ENCODE results near the gene RSPO1.
A peak's percentile ranks its signal among the peaks of the same experiment; 100 is the strongest.

RSPO1 gene

DNA sequence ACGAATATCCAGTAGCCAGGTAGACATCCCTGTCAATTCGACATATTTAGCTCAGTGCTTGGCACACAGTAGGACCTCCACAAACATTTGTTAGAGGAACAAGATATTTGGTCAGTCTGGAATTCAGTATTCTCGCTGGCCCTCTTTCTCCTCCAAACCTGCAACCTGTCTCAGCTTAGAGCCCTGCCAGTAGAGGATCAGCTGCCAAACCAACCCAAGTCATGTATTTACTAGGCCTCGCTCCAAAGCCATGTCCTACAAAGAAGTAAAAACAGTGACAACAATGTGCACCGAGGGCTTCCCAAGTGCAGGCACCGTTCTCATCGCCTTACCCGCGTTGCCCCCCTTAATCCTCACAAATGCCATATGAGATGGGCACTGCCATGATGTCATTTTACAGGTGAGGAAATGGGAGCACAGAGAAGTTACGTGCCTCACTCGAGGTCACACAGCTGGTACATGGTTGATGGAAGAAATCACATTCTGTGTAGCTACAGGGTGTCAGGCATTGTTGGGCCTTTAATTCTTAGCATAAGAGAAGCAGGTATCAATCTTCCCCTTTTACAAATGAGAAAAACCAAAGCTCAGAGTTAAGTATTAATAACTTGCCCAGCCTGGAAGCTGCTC lies 31.7 kb upstream of the RSPO1 start:
- Histone ChIP-seq H3K14ac (ENCODE audit: low read length) (no peak overlapping the region), H3K27ac (replicated peaks; ENCODE audit: low read length) (no peak overlapping the region), H3K4me2 (ENCODE audit: insufficient read depth, low read length, poor library complexity, severe bottlenecking) (no peak overlapping the region), H3K4ac (ENCODE audit: low read length) (no peak overlapping the region), H2BK15ac (ENCODE audit: low read length) (no peak overlapping the region), H4K8ac (ENCODE audit: low read depth, low read length) (no peak overlapping the region), H2AFZ (ENCODE audit: low read length) (no peak overlapping the region), H3K4me1 (ENCODE audit: control insufficient read depth in 2 of 2, insufficient read depth in 1 of 2, low read depth in 1 of 2, low read length in 2 of 2) (peaks cover 0 to 11% of the 10 kb centered on the region in 2 donors), H3K27me3 (ENCODE audit: control insufficient read depth in 3 of 3, insufficient read depth in 3 of 3, low read depth in 1 of 3, low read length in 3 of 3) (peaks cover 0 to 77% (median 2%) of the 10 kb centered on the region in 3 experiments), H3K18ac (ENCODE audit: low read length) (no peak overlapping the region), H3K4me3 (ENCODE audit: low read length in 2 of 2) (no peak overlapping the region), H3K9ac (ENCODE audit: low read depth, low read length, poor library complexity) (no peak overlapping the region), H2AK5ac (ENCODE audit: low read depth, low read length) (no peak overlapping the region), H4K91ac (ENCODE audit: low read depth, low read length, poor library complexity) (no peak overlapping the region), H3K36me3 (replicated peaks in 1 of 2; ENCODE audit: control insufficient read depth in 2 of 2, insufficient read depth in 2 of 2, low read length in 2 of 2) (no peaks in the 10 kb centered on the region), H2BK12ac (ENCODE audit: low read length) (no peak overlapping the region), H3K79me1 (ENCODE audit: low read depth, low read length) (no peaks in the 10 kb centered on the region), H2BK5ac (ENCODE audit: low read length) (no peak overlapping the region), H2BK120ac (ENCODE audit: low read depth, low read length) (no peak overlapping the region), H3K9me3 (replicated peaks in 1 of 2; ENCODE audit: control insufficient read depth in 2 of 2, insufficient read depth in 1 of 2, low read depth in 1 of 2, low read length in 2 of 2) (no peaks in the 10 kb centered on the region), H3K23ac (ENCODE audit: low read depth, low read length, poor library complexity) (no peak overlapping the region)
- DNase-seq (ENCODE audit: low spot score): no peak
- no CpG with 5 or more reads among the region's 11 CpGs for WGBS, 2 donors (ENCODE audit: extremely low coverage in 2 of 2, insufficient read length in 2 of 2, insufficient replicate concordance in 1 of 2)

DNA sequence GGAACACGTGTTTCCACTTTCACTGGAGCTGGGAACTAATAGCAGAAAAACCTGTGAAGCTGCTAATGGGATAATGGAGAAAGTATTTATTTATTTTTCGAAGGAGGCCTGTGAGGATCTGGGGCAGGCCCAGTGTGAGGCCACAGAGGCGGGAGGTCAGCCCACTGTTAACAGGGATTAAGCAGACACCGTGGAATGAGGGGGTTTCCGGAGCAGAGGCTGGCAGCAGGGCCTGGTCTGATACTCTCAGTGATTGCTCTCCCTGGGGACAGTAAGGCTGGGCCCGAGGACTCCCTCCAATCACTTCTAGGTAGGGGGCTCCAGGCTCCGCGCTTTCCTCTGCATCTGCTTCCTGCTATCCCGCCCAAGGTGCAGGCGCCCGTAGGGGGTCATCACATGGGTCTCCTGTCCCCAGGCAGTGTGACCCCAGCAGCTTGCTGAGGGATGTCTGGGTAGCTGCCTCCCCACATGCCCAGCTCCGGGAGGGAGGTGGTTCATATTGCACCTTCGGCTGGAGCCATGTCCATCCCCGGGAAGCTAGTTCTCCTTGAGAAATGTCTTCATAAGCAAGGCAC lies 28.8 kb upstream of the RSPO1 start:
- no peak overlapping the region for H3K9ac ChIP-seq (ENCODE audit: low read depth, low read length, poor library complexity)
- WGBS, 2 donors (ENCODE audit: extremely low coverage in 2 of 2, insufficient read length in 2 of 2, insufficient replicate concordance in 1 of 2): no CpG with 5 or more reads among the region's 14 CpGs
- H2BK120ac ChIP-seq (ENCODE audit: low read depth, low read length): no peak overlapping the region
- peak overlapping the region; percentile 24 for H2AK5ac ChIP-seq (ENCODE audit: low read depth, low read length)
- peak overlapping the region; percentile 7 for H2BK15ac ChIP-seq (ENCODE audit: low read length)
- no peak overlapping the region for H4K91ac ChIP-seq (ENCODE audit: low read depth, low read length, poor library complexity)
- no peak overlapping the region for H2AFZ ChIP-seq (ENCODE audit: low read length)
- H3K27ac ChIP-seq (replicated peaks; ENCODE audit: low read length): peak overlapping the region; percentile 24
- H3K4ac ChIP-seq (ENCODE audit: low read length): no peak overlapping the region
- DNase-seq (ENCODE audit: low spot score): no peak
- no peaks in the 10 kb centered on the region for H3K79me1 ChIP-seq (ENCODE audit: low read depth, low read length)
- H3K4me1 ChIP-seq (ENCODE audit: control insufficient read depth in 2 of 2, insufficient read depth in 1 of 2, low read depth in 1 of 2, low read length in 2 of 2): peaks cover 3 to 22% of the 10 kb centered on the region in 2 donors
- no peak overlapping the region for H2BK5ac ChIP-seq (ENCODE audit: low read length)
- no peaks in the 10 kb centered on the region for H3K9me3 ChIP-seq (replicated peaks in 1 of 2; ENCODE audit: control insufficient read depth in 2 of 2, insufficient read depth in 1 of 2, low read depth in 1 of 2, low read length in 2 of 2)
- H4K8ac ChIP-seq (ENCODE audit: low read depth, low read length): no peak overlapping the region
- no peaks in the 10 kb centered on the region for H3K36me3 ChIP-seq (replicated peaks in 1 of 2; ENCODE audit: control insufficient read depth in 2 of 2, insufficient read depth in 2 of 2, low read length in 2 of 2)
- H3K23ac ChIP-seq (ENCODE audit: low read depth, low read length, poor library complexity): peak overlapping the region; percentile 28
- no peak overlapping the region for H2BK12ac ChIP-seq (ENCODE audit: low read length)
- no peak overlapping the region for H3K14ac ChIP-seq (ENCODE audit: low read length)
- H3K4me3 ChIP-seq (ENCODE audit: low read length in 2 of 2): no peak overlapping the region
- peak overlapping the region; percentile 78 for H3K18ac ChIP-seq (ENCODE audit: low read length)
- H3K27me3 ChIP-seq (ENCODE audit: control insufficient read depth in 3 of 3, insufficient read depth in 3 of 3, low read depth in 1 of 3, low read length in 3 of 3): peaks cover 0 to 81% (median under 1%) of the 10 kb centered on the region in 3 experiments
- no peak overlapping the region for H3K4me2 ChIP-seq (ENCODE audit: insufficient read depth, low read length, poor library complexity, severe bottlenecking)

DNA sequence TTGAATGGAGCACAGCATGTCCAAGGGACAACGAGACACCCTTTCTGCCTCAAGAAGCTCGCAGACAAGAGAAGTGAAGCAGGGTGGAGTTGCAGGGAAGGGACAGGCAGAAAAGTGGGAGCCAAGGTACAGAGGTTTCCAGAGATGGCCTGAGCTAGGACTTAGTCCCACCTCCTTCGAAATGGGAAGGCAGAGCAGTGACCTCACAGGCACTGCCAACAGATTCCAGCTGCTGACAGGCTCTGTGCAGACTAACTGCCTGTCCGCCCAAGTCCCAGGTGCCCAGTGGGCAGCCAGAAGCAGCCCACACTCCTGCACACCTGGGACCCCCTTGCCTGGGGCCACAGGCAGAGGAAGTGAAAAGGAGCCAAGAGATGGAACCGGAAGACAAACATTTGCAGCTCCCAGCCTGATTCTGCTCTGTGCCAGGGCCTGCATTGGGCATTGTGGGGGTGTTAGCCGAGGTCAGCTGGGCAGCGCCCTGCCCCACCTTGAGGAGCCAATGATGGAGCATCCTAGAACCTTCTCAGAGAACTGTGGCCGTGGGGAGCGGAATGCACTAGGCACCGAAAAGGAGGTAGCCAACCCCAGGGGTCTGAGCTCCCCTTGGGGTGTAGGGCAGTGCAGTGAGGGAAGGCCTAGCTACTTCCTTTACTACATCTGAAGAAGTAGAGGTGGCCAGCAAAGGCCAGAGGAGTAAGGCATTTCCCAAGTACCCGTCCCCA lies 27.5 kb upstream of the RSPO1 start:
- peak overlapping the region; percentile 11 for H3K18ac ChIP-seq (ENCODE audit: low read length)
- H3K4me3 ChIP-seq (ENCODE audit: low read length in 2 of 2): no peak overlapping the region
- no peak overlapping the region for H4K91ac ChIP-seq (ENCODE audit: low read depth, low read length, poor library complexity)
- no peak overlapping the region for H3K4me2 ChIP-seq (ENCODE audit: insufficient read depth, low read length, poor library complexity, severe bottlenecking)
- H3K23ac ChIP-seq (ENCODE audit: low read depth, low read length, poor library complexity): no peak overlapping the region
- H3K14ac ChIP-seq (ENCODE audit: low read length): peak overlapping the region; percentile 10
- H2BK120ac ChIP-seq (ENCODE audit: low read depth, low read length): no peak overlapping the region
- no CpG with 5 or more reads among the region's 11 CpGs for WGBS, 2 donors (ENCODE audit: extremely low coverage in 2 of 2, insufficient read length in 2 of 2, insufficient replicate concordance in 1 of 2)
- H3K27ac ChIP-seq (replicated peaks; ENCODE audit: low read length): no peak overlapping the region
- H2BK15ac ChIP-seq (ENCODE audit: low read length): no peak overlapping the region
- no peaks in the 10 kb centered on the region for H3K9me3 ChIP-seq (replicated peaks in 1 of 2; ENCODE audit: control insufficient read depth in 2 of 2, insufficient read depth in 1 of 2, low read depth in 1 of 2, low read length in 2 of 2)
- no peak overlapping the region for H4K8ac ChIP-seq (ENCODE audit: low read depth, low read length)
- no peaks in the 10 kb centered on the region for H3K36me3 ChIP-seq (replicated peaks in 1 of 2; ENCODE audit: control insufficient read depth in 2 of 2, insufficient read depth in 2 of 2, low read length in 2 of 2)
- no peaks in the 10 kb centered on the region for H3K79me1 ChIP-seq (ENCODE audit: low read depth, low read length)
- H2AFZ ChIP-seq (ENCODE audit: low read length): no peak overlapping the region
- no peak overlapping the region for H3K9ac ChIP-seq (ENCODE audit: low read depth, low read length, poor library complexity)
- H3K27me3 ChIP-seq (ENCODE audit: control insufficient read depth in 3 of 3, insufficient read depth in 3 of 3, low read depth in 1 of 3, low read length in 3 of 3): peaks cover 0 to 80% (median 0%) of the 10 kb centered on the region in 3 experiments
- peak overlapping the region; percentile 0 for H2AK5ac ChIP-seq (ENCODE audit: low read depth, low read length)
- peaks cover 3 to 21% of the 10 kb centered on the region in 2 donors for H3K4me1 ChIP-seq (ENCODE audit: control insufficient read depth in 2 of 2, insufficient read depth in 1 of 2, low read depth in 1 of 2, low read length in 2 of 2)
- no peak overlapping the region for H2BK5ac ChIP-seq (ENCODE audit: low read length)
- H3K4ac ChIP-seq (ENCODE audit: low read length): no peak overlapping the region
- no peak for DNase-seq (ENCODE audit: low spot score)
- H2BK12ac ChIP-seq (ENCODE audit: low read length): no peak overlapping the region

DNA sequence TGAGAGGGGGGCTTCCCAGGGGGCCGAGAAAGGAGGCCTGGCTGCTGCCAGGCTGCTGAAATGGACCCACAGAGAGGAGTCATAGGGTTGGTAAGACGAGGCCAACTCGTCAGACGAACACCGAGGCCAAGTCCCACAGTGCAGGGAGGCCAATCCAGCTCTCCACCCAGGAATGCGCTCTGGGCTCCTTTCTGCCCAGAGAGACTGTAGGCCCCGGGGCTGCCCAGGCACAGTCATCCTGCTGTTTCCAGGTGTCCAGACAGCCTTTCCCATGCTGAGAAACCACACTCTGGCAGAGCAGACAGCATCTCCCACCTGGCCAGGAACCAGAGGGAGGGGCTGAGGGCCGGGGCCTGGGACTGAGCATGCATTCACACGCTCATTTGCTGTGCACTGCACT lies 26.7 kb upstream of the RSPO1 start:
- no CpG with 5 or more reads among the region's 9 CpGs for WGBS, 2 donors (ENCODE audit: extremely low coverage in 2 of 2, insufficient read length in 2 of 2, insufficient replicate concordance in 1 of 2)
- Histone ChIP-seq H3K27ac (replicated peaks; ENCODE audit: low read length) (no peak overlapping the region), H2BK120ac (ENCODE audit: low read depth, low read length) (no peak overlapping the region), H2AFZ (ENCODE audit: low read length) (no peak overlapping the region), H3K4me3 (ENCODE audit: low read length in 2 of 2) (no peak overlapping the region), H3K4me2 (ENCODE audit: insufficient read depth, low read length, poor library complexity, severe bottlenecking) (no peak overlapping the region), H2BK15ac (ENCODE audit: low read length) (no peak overlapping the region), H3K4ac (ENCODE audit: low read length) (no peak overlapping the region), H4K8ac (ENCODE audit: low read depth, low read length) (no peak overlapping the region), H3K18ac (ENCODE audit: low read length) (peak overlapping the region; percentile 45), H3K14ac (ENCODE audit: low read length) (no peak overlapping the region), H3K9ac (ENCODE audit: low read depth, low read length, poor library complexity) (no peak overlapping the region), H3K36me3 (replicated peaks in 1 of 2; ENCODE audit: control insufficient read depth in 2 of 2, insufficient read depth in 2 of 2, low read length in 2 of 2) (no peaks in the 10 kb centered on the region), H3K9me3 (replicated peaks in 1 of 2; ENCODE audit: control insufficient read depth in 2 of 2, insufficient read depth in 1 of 2, low read depth in 1 of 2, low read length in 2 of 2) (no peaks in the 10 kb centered on the region), H2AK5ac (ENCODE audit: low read depth, low read length) (no peak overlapping the region), H3K27me3 (ENCODE audit: control insufficient read depth in 3 of 3, insufficient read depth in 3 of 3, low read depth in 1 of 3, low read length in 3 of 3) (peaks cover 0 to 78% (median 0%) of the 10 kb centered on the region in 3 experiments), H4K91ac (ENCODE audit: low read depth, low read length, poor library complexity) (no peak overlapping the region), H3K23ac (ENCODE audit: low read depth, low read length, poor library complexity) (peak overlapping the region; percentile 20), H3K79me1 (ENCODE audit: low read depth, low read length) (no peaks in the 10 kb centered on the region), H2BK5ac (ENCODE audit: low read length) (peak overlapping the region; percentile 7), H3K4me1 (ENCODE audit: control insufficient read depth in 2 of 2, insufficient read depth in 1 of 2, low read depth in 1 of 2, low read length in 2 of 2) (peaks cover 3 to 21% of the 10 kb centered on the region in 2 donors), H2BK12ac (ENCODE audit: low read length) (no peak overlapping the region)
- DNase-seq (ENCODE audit: low spot score): no peak
